Trophoblast cell (in vitro differentiated cells and primary cell): ENCODE data around the gene MYCBP2.

Experiments
- DNase-seq, 2 donors: peaks; one replicate each; pipeline ENCODE4 v3.0.0-alpha.2; 2016
- H2AFZ ChIP-seq: 2 replicates; pipeline ENCODE4 v1.6.1; 2013; ENCODE audit warnings: low read length, moderate library complexity, mild to moderate bottlenecking; ENCODE audit not compliant: insufficient read depth, poor library complexity
- H2AK5ac ChIP-seq: 2 replicates; pipeline ENCODE4 v1.6.1; 2013; ENCODE audit warnings: mild to moderate bottlenecking, low read length
- H2BK120ac ChIP-seq: 2 replicates; pipeline ENCODE4 v1.6.1; 2013; ENCODE audit warnings: low read length, mild to moderate bottlenecking, moderate library complexity; ENCODE audit not compliant: insufficient read depth, poor library complexity
- H2BK12ac ChIP-seq: 2 replicates; pipeline ENCODE4 v1.6.1; 2013; ENCODE audit warnings: mild to moderate bottlenecking, low read length, moderate library complexity
- H2BK5ac ChIP-seq: 2 replicates; pipeline ENCODE4 v1.6.1; 2013; ENCODE audit warnings: low read length, low read depth, moderate library complexity, mild to moderate bottlenecking; ENCODE audit not compliant: poor library complexity
- H3K14ac ChIP-seq: 2 replicates; pipeline ENCODE4 v1.6.1; 2013; ENCODE audit warnings: mild to moderate bottlenecking, low read length
- H3K18ac ChIP-seq: 2 replicates; pipeline ENCODE4 v1.6.1; 2013; ENCODE audit warnings: mild to moderate bottlenecking, low read length
- H3K23ac ChIP-seq: 2 replicates; pipeline ENCODE4 v1.6.1; 2013; ENCODE audit warnings: low read length
- H3K27ac ChIP-seq: 2 replicates; pipeline ENCODE4 v1.5.1; 2013; ENCODE audit warnings: low read depth, mild to moderate bottlenecking, inconsistent platforms, low read length, moderate library complexity
- H3K27me3 ChIP-seq: 2 replicates; pipeline ENCODE4 v1.6.1; 2013; ENCODE audit warnings: inconsistent platforms, mild to moderate bottlenecking, low read length, moderate library complexity; ENCODE audit not compliant: insufficient read depth
- H3K36me3 ChIP-seq, 2 experiments: 1 replicate in 1 of 2; 2 replicates in 1 of 2; pipeline ENCODE4 v1.6.1; 2013; ENCODE audit warnings: low read length in 2 of 2, mild to moderate bottlenecking in 2 of 2, moderate library complexity in 1 of 2; ENCODE audit not compliant: insufficient read depth in 2 of 2, control insufficient read depth in 1 of 2
- H3K4ac ChIP-seq: 2 replicates; pipeline ENCODE4 v1.6.1; 2013; ENCODE audit warnings: low read depth, mild to moderate bottlenecking, low read length, moderate library complexity
- H3K4me1 ChIP-seq, 2 experiments: 1 replicate in 1 of 2; 2 replicates in 1 of 2; pipeline ENCODE4 v1.6.1; 2013; ENCODE audit warnings: low read length in 2 of 2, mild to moderate bottlenecking in 2 of 2, moderate library complexity in 1 of 2; ENCODE audit not compliant: insufficient read depth in 2 of 2, control insufficient read depth in 1 of 2
- H3K4me2 ChIP-seq: 2 replicates; pipeline ENCODE4 v1.6.1; 2013; ENCODE audit warnings: inconsistent platforms, mild to moderate bottlenecking, low read length, moderate library complexity
- H3K4me3 ChIP-seq: 2 replicates; pipeline ENCODE4 v1.5.1; 2013; ENCODE audit warnings: mild to moderate bottlenecking, low read depth, low read length, inconsistent platforms
- H3K79me1 ChIP-seq: one replicate; pipeline ENCODE4 v1.6.1; 2013; ENCODE audit warnings: low read length
- H3K79me2 ChIP-seq: 2 replicates; pipeline ENCODE4 v1.6.1; 2013; ENCODE audit warnings: low read length, mild to moderate bottlenecking; ENCODE audit not compliant: control insufficient read depth, insufficient read depth, poor library complexity
- H3K9ac ChIP-seq: 2 replicates; pipeline ENCODE4 v1.6.1; 2013; ENCODE audit warnings: mild to moderate bottlenecking, low read length
- H3K9me3 ChIP-seq: 2 replicates; pipeline ENCODE4 v1.6.1; 2013; ENCODE audit warnings: low read depth, mild to moderate bottlenecking, control low read depth, inconsistent platforms, low read length; ENCODE audit not compliant: insufficient read depth
- H4K12ac ChIP-seq: 2 replicates; pipeline ENCODE4 v1.6.1; 2013; ENCODE audit warnings: low read depth, mild to moderate bottlenecking, low read length, moderate library complexity
- H4K8ac ChIP-seq: 2 replicates; pipeline ENCODE4 v1.6.1; 2013; ENCODE audit warnings: low read depth, mild to moderate bottlenecking, low read length, moderate library complexity
- H4K91ac ChIP-seq: one replicate; pipeline ENCODE4 v1.6.1; 2013; ENCODE audit warnings: low read depth, mild to moderate bottlenecking, low read length, moderate library complexity
- WGBS: extraction: QIAGEN DNeasy Blood & Tissue Kit; methylation state at CpG from one replicate; pipeline ENCODE4 v1.1.7; 2013; ENCODE audit warnings: missing lambda C conversion rate; ENCODE audit not compliant: insufficient read length, insufficient coverage; ENCODE audit errors: extremely low coverage; 5-methylcytosine and 5-hydroxymethylcytosine counted together

Gene MYCBP2

GRCh38 chr13:77177646-77178045 lies 149.2 kb downstream of the MYCBP2 start:
- Histone ChIP-seq H2BK5ac (no peak overlapping the region), H3K18ac (no peak overlapping the region), H2BK120ac (no peak overlapping the region), H2BK12ac (no peak overlapping the region), H2AFZ (no peak overlapping the region), H3K27me3 (no peaks in the 10 kb centered on the region), H2AK5ac (no peak overlapping the region), H3K9ac (no peak overlapping the region), H3K79me1 (peaks cover 2% of the 10 kb centered on the region), H3K79me2 (no peaks in the 10 kb centered on the region), H4K8ac (no peak overlapping the region), H3K36me3 (peaks cover 5 to 16% of the 10 kb centered on the region in 2 experiments), H3K23ac (no peak overlapping the region), H3K4me1 (no peaks in the 10 kb centered on the region), H4K12ac (no peak overlapping the region), H3K9me3 (no peaks in the 10 kb centered on the region), H3K14ac (no peak overlapping the region), H3K27ac (no peak overlapping the region), H3K4me3 (no peak overlapping the region), H3K4me2 (no peak overlapping the region), H4K91ac (no peak overlapping the region), H3K4ac (no peak overlapping the region)
- WGBS: no CpG with 5 or more reads among the region's 2 CpGs
- peak; percentile 2 to 14 for DNase-seq

- no peak overlapping the region for H4K91ac ChIP-seq
- peaks cover 5 to 15% of the 10 kb centered on the region in 2 experiments for H3K36me3 ChIP-seq
- no peak overlapping the region for H3K4me3 ChIP-seq
- H3K18ac ChIP-seq: no peak overlapping the region
- H3K14ac ChIP-seq: no peak overlapping the region
- H3K4ac ChIP-seq: no peak overlapping the region
- no CpG with 5 or more reads among the region's 2 CpGs for WGBS
- no peak overlapping the region for H2AFZ ChIP-seq
- H4K8ac ChIP-seq: no peak overlapping the region
- H3K9me3 ChIP-seq: no peaks in the 10 kb centered on the region
- no peak overlapping the region for H2BK12ac ChIP-seq
- H3K79me2 ChIP-seq: no peaks in the 10 kb centered on the region
- H3K27ac ChIP-seq: no peak overlapping the region
- H3K23ac ChIP-seq: no peak overlapping the region
- peaks cover 2% of the 10 kb centered on the region for H3K79me1 ChIP-seq
- no peak overlapping the region for H3K4me2 ChIP-seq
- no peak overlapping the region for H4K12ac ChIP-seq
- DNase-seq: peak; percentile 38 to 86
- H3K9ac ChIP-seq: no peak overlapping the region
- H3K4me1 ChIP-seq: no peaks in the 10 kb centered on the region
- no peak overlapping the region for H2BK120ac ChIP-seq
- H2BK5ac ChIP-seq: no peak overlapping the region
- H3K27me3 ChIP-seq: no peaks in the 10 kb centered on the region
- no peak overlapping the region for H2AK5ac ChIP-seq
Measured at GRCh38 chr13:77176350-77176749, 150.5 kb downstream of the MYCBP2 start.

- Histone ChIP-seq H2AFZ (no peak overlapping the region), H3K4ac (no peak overlapping the region), H2AK5ac (no peak overlapping the region), H3K79me1 (peaks cover 2% of the 10 kb centered on the region), H4K91ac (no peak overlapping the region), H3K27ac (no peak overlapping the region), H3K4me2 (no peak overlapping the region), H3K23ac (no peak overlapping the region), H3K4me1 (no peaks in the 10 kb centered on the region), H3K79me2 (no peaks in the 10 kb centered on the region), H4K8ac (no peak overlapping the region), H2BK5ac (no peak overlapping the region), H4K12ac (no peak overlapping the region), H3K27me3 (no peaks in the 10 kb centered on the region), H3K9me3 (no peaks in the 10 kb centered on the region), H3K14ac (no peak overlapping the region), H2BK12ac (no peak overlapping the region), H3K18ac (no peak overlapping the region), H3K4me3 (no peak overlapping the region), H2BK120ac (no peak overlapping the region), H3K36me3 (peaks cover 9 to 12% of the 10 kb centered on the region in 2 experiments), H3K9ac (no peak overlapping the region)
- WGBS: no CpG with 5 or more reads among the region's 4 CpGs
- no peak for DNase-seq
Measured at GRCh38 chr13:77172650-77173049, 154.2 kb downstream of the MYCBP2 start.

- Histone ChIP-seq H3K27me3 (no peaks in the 10 kb centered on the region), H3K79me1 (no peaks in the 10 kb centered on the region), H2BK5ac (no peak overlapping the region), H3K14ac (no peak overlapping the region), H2AFZ (no peak overlapping the region), H4K8ac (no peak overlapping the region), H3K27ac (no peak overlapping the region), H3K79me2 (no peaks in the 10 kb centered on the region), H3K9me3 (no peaks in the 10 kb centered on the region), H2BK120ac (no peak overlapping the region), H3K4ac (no peak overlapping the region), H3K4me3 (no peak overlapping the region), H3K18ac (no peak overlapping the region), H3K23ac (no peak overlapping the region), H2AK5ac (no peak overlapping the region), H3K36me3 (peaks cover 7 to 12% of the 10 kb centered on the region in 2 experiments), H2BK12ac (no peak overlapping the region), H3K4me1 (no peaks in the 10 kb centered on the region), H4K12ac (no peak overlapping the region), H3K4me2 (no peak overlapping the region), H3K9ac (no peak overlapping the region), H4K91ac (no peak overlapping the region)
- no peak for DNase-seq
- no CpG with 5 or more reads among the region's 2 CpGs for WGBS
Measured at GRCh38 chr13:77171451-77171850, 155.4 kb downstream of the MYCBP2 start.
